Caco-2 (cell line): ENCODE results near the gene TMEM259. TPM values are rescaled to one million over a fixed set of nuclear protein-coding genes. Genes with fewer than 3 reads are reported as not detected.

ENCODE experiments used
- BruUV-seq: library from RNA; stranded (reverse); fragments of 400-500 nt; replicated peaks from 2 replicates; lab custom pipeline; 2021; lab: Mats Ljungman, UMichigan
- CTCF ChIA-PET: fragments of 300-600 bp; sonication (Branson Sonifier 250); formaldehyde crosslinking; loops from one replicate; lab custom pipeline; 2022; ENCODE audit warnings: antibody characterized with exemption; lab: Charles Lee
- POLR2A ChIA-PET: fragments of 300-600 bp; sonication (Branson Sonifier 250); formaldehyde crosslinking; loops from one replicate; lab custom pipeline; 2022; ENCODE audit warnings: antibody characterized with exemption; lab: Charles Lee
- DNase-seq, 2 experiments: peaks; one replicate each; pipeline versions ENCODE4 v3.0.0 to v3.0.0-alpha.2; 2020 to 2022
- H3K27me3 ChIP-seq: replicated peaks from 2 replicates; pipeline ENCODE4 v1.6.0; 2011; ENCODE audit warnings: low read length; ENCODE audit not compliant: control insufficient read depth, insufficient read depth
- H3K36me3 ChIP-seq: 2 replicates; pipeline ENCODE4 v1.5.1; 2011; ENCODE audit warnings: low read length; ENCODE audit not compliant: control insufficient read depth, insufficient read depth
- H3K4me1 ChIP-seq: fragments of 250-450 bp; sonication (Bioruptor Pico); 2 replicates; pipeline ENCODE4 v1.5.1; 2020; ENCODE audit warnings: mild to moderate bottlenecking
- H3K4me3 ChIP-seq: 2 replicates; pipeline ENCODE4 v1.5.1; 2011; ENCODE audit warnings: low read depth, mild to moderate bottlenecking, control low read depth, low read length
- H3K9me3 ChIP-seq: fragments of 250-450 bp; sonication (Bioruptor Pico); 2 replicates; pipeline ENCODE4 v1.5.1; 2020; ENCODE audit warnings: mild to moderate bottlenecking, moderate library complexity
- H3K27ac Mint-ChIP-seq: one replicate; pipeline ENCODE4 v1.8.0; 2022; ENCODE audit warnings: mixed read lengths; ENCODE audit not compliant: unreplicated experiment
- H3K27me3 Mint-ChIP-seq: one replicate; pipeline ENCODE4 v1.8.0; 2022; ENCODE audit warnings: mixed read lengths; ENCODE audit not compliant: insufficient read depth, unreplicated experiment
- H3K36me3 Mint-ChIP-seq: one replicate; pipeline ENCODE4 v1.8.0; 2022; ENCODE audit warnings: mild to moderate bottlenecking, mixed read lengths; ENCODE audit not compliant: insufficient read depth, unreplicated experiment
- H3K4me1 Mint-ChIP-seq: one replicate; pipeline ENCODE4 v1.8.0; 2022; ENCODE audit warnings: low read depth, mixed read lengths; ENCODE audit not compliant: unreplicated experiment
- H3K4me3 Mint-ChIP-seq: one replicate; pipeline ENCODE4 v1.8.0; 2022; ENCODE audit warnings: mild to moderate bottlenecking, moderate library complexity, mixed read lengths; ENCODE audit not compliant: unreplicated experiment
- H3K9me3 Mint-ChIP-seq: one replicate; pipeline ENCODE4 v1.8.0; 2022; ENCODE audit warnings: mixed read lengths; ENCODE audit not compliant: unreplicated experiment
- intact Hi-C: fragments of 100-400 bp; cut with micrococcal nuclease; formaldehyde crosslinking; loops from one replicate; pipeline ENCODE4 v1.10.0; 2022; ENCODE audit not compliant: unreplicated experiment
- total RNA-seq: library from RNA; stranded (reverse); gene quantifications from 2 replicates; pipeline ENCODE4 v1.2.3, GENCODE V29; 2022
- TF ChIP-seq, protein P1 (sequence below), 2 experiments: fragments of 200-600 bp in 1 of 2; IDR thresholded peaks; 1 replicate in 1 of 2; 2 replicates in 1 of 2; pipeline versions ENCODE4 v1.5.1 to v1.8.0; 2011 to 2022; ENCODE audit warnings: antibody characterized with exemption in 1 of 2, control low read depth in 1 of 2, inconsistent platforms in 1 of 2, low read depth in 1 of 2, low read length in 1 of 2, mild to moderate bottlenecking in 1 of 2, moderate library complexity in 1 of 2; ENCODE audit not compliant: insufficient read depth in 1 of 2, severe bottlenecking in 1 of 2, unreplicated experiment in 1 of 2

Gene TMEM259
- total RNA-seq, 1 experiment from 2014 or later = 148 TPM

DNA sequence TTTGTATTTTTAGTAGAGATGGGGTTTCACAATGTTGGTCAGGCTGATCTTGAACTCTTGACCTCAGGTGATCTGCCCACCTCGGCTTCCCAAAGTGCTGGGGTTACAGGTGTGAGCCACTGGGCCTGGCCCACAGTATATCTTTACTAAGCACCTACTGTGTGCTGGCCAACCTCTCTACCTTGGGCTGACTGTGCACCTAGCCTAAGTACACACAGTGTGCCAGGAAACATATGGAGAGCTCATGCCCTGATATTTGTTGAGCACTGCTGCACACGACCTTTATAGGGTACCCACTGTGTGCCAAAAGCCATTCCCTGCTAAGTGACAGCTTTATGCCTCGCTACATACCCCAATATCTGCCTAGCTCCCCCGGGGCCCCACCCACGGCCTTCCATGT lies 39.8 kb upstream of the TMEM259 start:
- Histone ChIP-seq H3K4me3 (no peak overlapping the region), H3K36me3 (no peaks in the 10 kb centered on the region), H3K27me3 (no peaks in the 10 kb centered on the region), H3K4me1 (peaks cover 4% of the 10 kb centered on the region), H3K9me3 (no peaks in the 10 kb centered on the region)
- no peak overlapping the region for H3K4me3 Mint-ChIP-seq
- intact Hi-C loops = no loop called here
- no peaks in the 10 kb centered on the region for H3K27me3 Mint-ChIP-seq
- H3K36me3 Mint-ChIP-seq = peaks cover 34% of the 10 kb centered on the region
- ChIA-PET POLR2A (no interaction called here), CTCF (no interaction called here)
- BruUV-seq = no TSS peak
- no peaks in the 10 kb centered on the region for H3K4me1 Mint-ChIP-seq
- H3K27ac Mint-ChIP-seq = no peak overlapping the region
- H3K9me3 Mint-ChIP-seq = no peaks in the 10 kb centered on the region
- TF ChIP-seq, protein P1, sequence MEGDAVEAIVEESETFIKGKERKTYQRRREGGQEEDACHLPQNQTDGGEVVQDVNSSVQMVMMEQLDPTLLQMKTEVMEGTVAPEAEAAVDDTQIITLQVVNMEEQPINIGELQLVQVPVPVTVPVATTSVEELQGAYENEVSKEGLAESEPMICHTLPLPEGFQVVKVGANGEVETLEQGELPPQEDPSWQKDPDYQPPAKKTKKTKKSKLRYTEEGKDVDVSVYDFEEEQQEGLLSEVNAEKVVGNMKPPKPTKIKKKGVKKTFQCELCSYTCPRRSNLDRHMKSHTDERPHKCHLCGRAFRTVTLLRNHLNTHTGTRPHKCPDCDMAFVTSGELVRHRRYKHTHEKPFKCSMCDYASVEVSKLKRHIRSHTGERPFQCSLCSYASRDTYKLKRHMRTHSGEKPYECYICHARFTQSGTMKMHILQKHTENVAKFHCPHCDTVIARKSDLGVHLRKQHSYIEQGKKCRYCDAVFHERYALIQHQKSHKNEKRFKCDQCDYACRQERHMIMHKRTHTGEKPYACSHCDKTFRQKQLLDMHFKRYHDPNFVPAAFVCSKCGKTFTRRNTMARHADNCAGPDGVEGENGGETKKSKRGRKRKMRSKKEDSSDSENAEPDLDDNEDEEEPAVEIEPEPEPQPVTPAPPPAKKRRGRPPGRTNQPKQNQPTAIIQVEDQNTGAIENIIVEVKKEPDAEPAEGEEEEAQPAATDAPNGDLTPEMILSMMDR (IDR thresholded peaks at IDR 0.05; ENCODE audit: insufficient read depth in 1 of 2, low read depth in 1 of 2, low read length in 1 of 2, severe bottlenecking in 1 of 2, unreplicated experiment in 1 of 2) = no peak
- no peak for DNase-seq

DNA sequence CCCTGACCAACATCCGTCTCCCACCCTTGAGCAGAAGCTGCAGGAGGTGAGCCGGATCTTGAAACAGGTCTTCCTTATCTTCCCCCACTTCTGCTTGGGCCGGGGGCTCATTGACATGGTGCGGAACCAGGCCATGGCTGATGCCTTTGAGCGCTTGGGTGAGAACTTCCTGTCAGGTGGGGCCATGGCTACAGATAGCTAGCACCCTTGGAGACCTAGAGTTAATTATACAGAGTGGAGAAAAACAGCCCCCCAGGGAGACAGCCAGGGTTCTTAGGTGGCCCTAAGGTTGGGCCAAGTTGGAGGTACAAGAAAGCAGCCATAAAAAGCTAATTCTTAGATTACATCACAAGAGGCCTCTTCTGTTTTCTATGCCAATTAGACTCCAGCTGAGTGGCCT lies 37.2 kb upstream of the TMEM259 start:
- no peak overlapping the region for H3K4me3 ChIP-seq
- TF ChIP-seq, protein P1 (IDR thresholded peaks at IDR 0.05; ENCODE audit: insufficient read depth in 1 of 2, low read depth in 1 of 2, low read length in 1 of 2, severe bottlenecking in 1 of 2, unreplicated experiment in 1 of 2) = no peak
- no peak for DNase-seq
- no peaks in the 10 kb centered on the region for H3K36me3 ChIP-seq
- no peaks in the 10 kb centered on the region for H3K4me1 Mint-ChIP-seq
- H3K27me3 ChIP-seq = no peaks in the 10 kb centered on the region
- H3K27me3 Mint-ChIP-seq = no peaks in the 10 kb centered on the region
- H3K4me3 Mint-ChIP-seq = no peak overlapping the region
- no peak overlapping the region for H3K27ac Mint-ChIP-seq
- POLR2A ChIA-PET = no interaction called here
- no peaks in the 10 kb centered on the region for H3K9me3 ChIP-seq
- peaks cover 15% of the 10 kb centered on the region for H3K36me3 Mint-ChIP-seq
- intact Hi-C loops = no loop called here
- no peaks in the 10 kb centered on the region for H3K9me3 Mint-ChIP-seq
- CTCF ChIA-PET = no interaction called here
- no TSS peak for BruUV-seq
- H3K4me1 ChIP-seq = no peaks in the 10 kb centered on the region

DNA sequence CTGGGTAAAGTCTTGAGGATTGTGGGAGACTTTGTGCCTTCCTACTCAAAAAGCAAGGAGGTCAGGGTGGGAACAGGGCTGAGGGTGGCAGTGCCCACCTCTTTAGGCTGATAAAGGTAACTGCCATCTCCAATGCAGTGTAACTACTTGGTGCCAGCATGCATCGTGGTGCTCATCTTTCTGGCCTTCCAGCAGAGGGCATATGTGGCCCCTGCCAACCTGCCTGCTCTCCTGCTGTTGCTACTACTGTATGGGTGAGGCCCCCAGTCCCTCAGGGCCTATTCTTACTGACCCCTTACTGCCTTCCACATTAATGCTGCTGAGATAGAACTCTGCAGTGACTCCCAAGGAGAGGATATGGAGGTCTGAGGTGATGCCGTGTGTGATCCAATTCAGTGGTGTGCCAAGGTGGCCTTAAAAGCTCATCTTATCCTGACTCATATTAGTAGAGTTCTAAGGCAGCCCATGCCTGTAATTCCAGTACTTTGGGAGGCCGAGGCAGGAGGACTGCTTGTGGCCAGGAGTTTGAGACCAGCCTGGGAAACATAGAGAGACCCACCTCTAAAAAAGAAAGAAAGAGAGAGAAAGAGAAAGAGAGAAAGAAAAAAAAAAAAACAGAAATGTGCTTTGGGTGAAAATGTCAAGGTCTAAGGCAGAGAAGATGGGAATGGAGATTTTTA lies 36.4 kb upstream of the TMEM259 start:
- BruUV-seq = no TSS peak

More for the DNA sequence above, 36.4 kb upstream of the TMEM259 start:
- intact Hi-C loops = no loop called here
- Histone ChIP-seq H3K9me3 (no peaks in the 10 kb centered on the region), H3K4me1 (no peaks in the 10 kb centered on the region), H3K4me3 (no peak overlapping the region), H3K27me3 (no peaks in the 10 kb centered on the region), H3K36me3 (no peaks in the 10 kb centered on the region)
- CTCF ChIA-PET = interaction anchor here (0.5 kb wide), 1 partner anchor 119 kb away, joined by 3 read pairs; no protein-coding TSS in a partner anchor
- TF ChIP-seq, protein P1 (IDR thresholded peaks at IDR 0.05; ENCODE audit: insufficient read depth in 1 of 2, low read depth in 1 of 2, low read length in 1 of 2, severe bottlenecking in 1 of 2, unreplicated experiment in 1 of 2) = peak in 1 of 2 experiments; percentile 16
- H3K9me3 Mint-ChIP-seq = no peaks in the 10 kb centered on the region
- no peaks in the 10 kb centered on the region for H3K4me1 Mint-ChIP-seq
- DNase-seq = no peak
- POLR2A ChIA-PET = no interaction called here
- no peak overlapping the region for H3K4me3 Mint-ChIP-seq
- no peak overlapping the region for H3K27ac Mint-ChIP-seq
- peaks cover 15% of the 10 kb centered on the region for H3K36me3 Mint-ChIP-seq
- H3K27me3 Mint-ChIP-seq = no peaks in the 10 kb centered on the region
